ENCODE data around the gene NAA35.
"Not testable (repeated sequence)": the region's sequence is repeated elsewhere in the genome, so short reads cannot be mapped to it uniquely, and the experiment has no call there.

The NAA35 gene

GRCh38 chr9:85964526-85964925 lies 23.6 kb downstream of the NAA35 start:
- TF ChIP-seq CTCF (IDR thresholded peaks at IDR 0.05; ENCODE audit: low read depth, low read length), result no peak
- DNase-seq (ENCODE audit: low read depth, low spot score), result no peak
- in situ Hi-C loops (cut with HindIII; ENCODE audit: low sequenced_read_pairs), result no loop called here
- no peak overlapping the region for H3K4me3 ChIP-seq (ENCODE audit: low read depth, low read length)

GRCh38 chr9:85964949-85965348 lies 24.0 kb downstream of the NAA35 start:
- in situ Hi-C loops (cut with HindIII; ENCODE audit: low sequenced_read_pairs), result no loop called here
- H3K4me3 ChIP-seq (ENCODE audit: low read depth, low read length), result no peak overlapping the region
- no peak for DNase-seq (ENCODE audit: low read depth, low spot score)
- no peak for TF ChIP-seq CTCF (IDR thresholded peaks at IDR 0.05; ENCODE audit: low read depth, low read length)

- in situ Hi-C loops (cut with HindIII; ENCODE audit: low sequenced_read_pairs), result no loop called here
- DNase-seq (ENCODE audit: low read depth, low spot score), result no peak
- no peak for TF ChIP-seq CTCF (IDR thresholded peaks at IDR 0.05; ENCODE audit: low read depth, low read length)
- no peak overlapping the region for H3K4me3 ChIP-seq (ENCODE audit: low read depth, low read length)
Observed at GRCh38 chr9:85969727-85970126, 28.8 kb downstream of the NAA35 start.

- H3K4me3 ChIP-seq (ENCODE audit: low read depth, low read length), result no peak overlapping the region
- DNase-seq (ENCODE audit: low read depth, low spot score), result no peak
- in situ Hi-C loops (cut with HindIII; ENCODE audit: low sequenced_read_pairs), result no loop called here
- no peak for TF ChIP-seq CTCF (IDR thresholded peaks at IDR 0.05; ENCODE audit: low read depth, low read length)
Observed at GRCh38 chr9:85971731-85972130, 30.8 kb downstream of the NAA35 start.

GRCh38 chr9:85973238-85973637 lies 32.3 kb downstream of the NAA35 start:
- H3K4me3 ChIP-seq (ENCODE audit: low read depth, low read length), result no peak overlapping the region
- in situ Hi-C loops (cut with HindIII; ENCODE audit: low sequenced_read_pairs), result no loop called here
- no peak for DNase-seq (ENCODE audit: low read depth, low spot score)
- TF ChIP-seq CTCF (IDR thresholded peaks at IDR 0.05; ENCODE audit: low read depth, low read length), result no peak

GRCh38 chr9:85974055-85974547 lies 33.2 kb downstream of the NAA35 start:
- H3K4me3 ChIP-seq (ENCODE audit: low read depth, low read length); in situ Hi-C loops (cut with HindIII; ENCODE audit: low sequenced_read_pairs); DNase-seq (ENCODE audit: low read depth, low spot score): not testable (repeated sequence)

GRCh38 chr9:85978496-85978895 lies 37.5 kb downstream of the NAA35 start:
- in situ Hi-C loops (cut with HindIII; ENCODE audit: low sequenced_read_pairs), result no loop called here
- no peak for TF ChIP-seq CTCF (IDR thresholded peaks at IDR 0.05; ENCODE audit: low read depth, low read length)
- no peak overlapping the region for H3K4me3 ChIP-seq (ENCODE audit: low read depth, low read length)
- DNase-seq (ENCODE audit: low read depth, low spot score), result no peak
